MCF 10A (cell line): ENCODE measurements around the gene VWA3A. TPM values are rescaled to one million over a fixed set of nuclear protein-coding genes. Genes with fewer than 3 reads are reported as not detected.
A peak's percentile ranks its signal among the peaks of the same experiment; 100 is the strongest.

ENCODE experiments used
- BruUV-seq: library from RNA; stranded (reverse); fragments of 400-500 nt; replicated peaks from 2 replicates; lab custom pipeline; 2021; lab: Mats Ljungman, UMichigan
- CTCF ChIA-PET: fragments of 300-600 bp; sonication (Branson Sonifier 250); formaldehyde crosslinking; extraction: SDS; loops from one replicate; lab custom pipeline; 2021; ENCODE audit warnings: antibody characterized with exemption, inconsistent platforms; lab: Yijun Ruan, JAX
- POLR2A ChIA-PET: fragments of 300-600, 350-650 bp; sonication (Branson Sonifier 250); formaldehyde crosslinking; extraction: SDS; loops from one replicate; lab custom pipeline; 2020; ENCODE audit warnings: antibody characterized with exemption, inconsistent platforms; lab: Yijun Ruan, JAX
- DNase-seq: peaks from one replicate; pipeline ENCODE4 v3.0.0-alpha.2; 2018; ENCODE audit not compliant: unreplicated experiment
- H3K27ac Mint-ChIP-seq: one replicate; pipeline ENCODE4 v1.8.0; 2022; ENCODE audit warnings: mild to moderate bottlenecking, low read depth, mixed read lengths; ENCODE audit not compliant: unreplicated experiment
- H3K27me3 Mint-ChIP-seq: one replicate; pipeline ENCODE4 v1.8.0; 2022; ENCODE audit warnings: mixed read lengths; ENCODE audit not compliant: insufficient read depth, unreplicated experiment
- H3K36me3 Mint-ChIP-seq: one replicate; pipeline ENCODE4 v1.8.0; 2022; ENCODE audit warnings: mild to moderate bottlenecking, moderate library complexity, mixed read lengths; ENCODE audit not compliant: insufficient read depth, unreplicated experiment
- H3K4me1 Mint-ChIP-seq: one replicate; pipeline ENCODE4 v1.8.0; 2022; ENCODE audit warnings: mixed read lengths; ENCODE audit not compliant: insufficient read depth, unreplicated experiment
- H3K4me3 Mint-ChIP-seq: one replicate; pipeline ENCODE4 v1.8.0; 2022; ENCODE audit warnings: mild to moderate bottlenecking, moderate library complexity, mixed read lengths; ENCODE audit not compliant: unreplicated experiment
- H3K9me3 Mint-ChIP-seq: one replicate; pipeline ENCODE4 v1.8.0; 2022; ENCODE audit warnings: mixed read lengths; ENCODE audit not compliant: unreplicated experiment
- intact Hi-C: fragments of 100-400 bp; cut with micrococcal nuclease; formaldehyde crosslinking; loops from 2 replicates; pipeline ENCODE4 v1.14.1; 2022
- total RNA-seq: library from RNA; stranded (reverse); gene quantifications from 2 replicates; pipeline ENCODE4 v1.2.3, GENCODE V29; 2022
- TF ChIP-seq, protein P1 (sequence below): fragments of 200-600 bp; IDR thresholded peaks from one replicate; pipeline ENCODE4 v1.8.0; 2022; ENCODE audit warnings: antibody characterized with exemption, mild to moderate bottlenecking; ENCODE audit not compliant: unreplicated experiment

VWA3A gene
- total RNA-seq, 1 experiment from 2014 or later: not detected

DNA sequence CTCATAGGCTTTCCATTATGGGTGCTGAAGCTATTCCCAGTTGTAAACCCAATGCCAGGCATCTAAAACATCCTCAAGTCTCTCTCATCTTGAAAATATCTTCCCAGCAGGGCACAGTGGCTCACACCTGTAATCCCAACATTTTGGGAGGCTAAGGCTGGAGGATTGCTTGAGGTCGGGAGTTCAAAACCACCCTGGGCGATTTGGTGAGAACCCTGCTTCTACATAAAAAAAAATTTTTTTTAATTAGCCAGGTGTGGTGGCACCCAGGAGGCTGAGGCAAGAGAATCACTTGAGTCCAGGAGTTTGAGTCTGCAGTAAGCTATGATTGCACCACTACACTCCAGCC, 100.7 kb downstream of the VWA3A start:
- no TSS peak for BruUV-seq
- intact Hi-C loops: no loop called here
- Mint-ChIP-seq H3K36me3 (peaks cover 19% of the 10 kb centered on the region), H3K4me3 (no peak overlapping the region), H3K4me1 (peaks cover 33% of the 10 kb centered on the region), H3K27me3 (no peaks in the 10 kb centered on the region), H3K9me3 (no peaks in the 10 kb centered on the region), H3K27ac (no peak overlapping the region)
- ChIA-PET CTCF (interaction anchor here (1.5 to 8.7 kb wide), 3 partner anchors 9 to 106 kb away, joined by 5 to 64 read pairs (median 5); partner anchors contain the start of gene POLR3E), POLR2A (interaction anchor here (2.5 to 5.7 kb wide), 5 partner anchors 7 to 185 kb away, joined by 17 to 82 read pairs (median 50); partner anchors contain the start of genes EEF2K, MOSMO and POLR3E)
- DNase-seq: no peak
- TF ChIP-seq, protein P1, sequence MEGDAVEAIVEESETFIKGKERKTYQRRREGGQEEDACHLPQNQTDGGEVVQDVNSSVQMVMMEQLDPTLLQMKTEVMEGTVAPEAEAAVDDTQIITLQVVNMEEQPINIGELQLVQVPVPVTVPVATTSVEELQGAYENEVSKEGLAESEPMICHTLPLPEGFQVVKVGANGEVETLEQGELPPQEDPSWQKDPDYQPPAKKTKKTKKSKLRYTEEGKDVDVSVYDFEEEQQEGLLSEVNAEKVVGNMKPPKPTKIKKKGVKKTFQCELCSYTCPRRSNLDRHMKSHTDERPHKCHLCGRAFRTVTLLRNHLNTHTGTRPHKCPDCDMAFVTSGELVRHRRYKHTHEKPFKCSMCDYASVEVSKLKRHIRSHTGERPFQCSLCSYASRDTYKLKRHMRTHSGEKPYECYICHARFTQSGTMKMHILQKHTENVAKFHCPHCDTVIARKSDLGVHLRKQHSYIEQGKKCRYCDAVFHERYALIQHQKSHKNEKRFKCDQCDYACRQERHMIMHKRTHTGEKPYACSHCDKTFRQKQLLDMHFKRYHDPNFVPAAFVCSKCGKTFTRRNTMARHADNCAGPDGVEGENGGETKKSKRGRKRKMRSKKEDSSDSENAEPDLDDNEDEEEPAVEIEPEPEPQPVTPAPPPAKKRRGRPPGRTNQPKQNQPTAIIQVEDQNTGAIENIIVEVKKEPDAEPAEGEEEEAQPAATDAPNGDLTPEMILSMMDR: no peak

DNA sequence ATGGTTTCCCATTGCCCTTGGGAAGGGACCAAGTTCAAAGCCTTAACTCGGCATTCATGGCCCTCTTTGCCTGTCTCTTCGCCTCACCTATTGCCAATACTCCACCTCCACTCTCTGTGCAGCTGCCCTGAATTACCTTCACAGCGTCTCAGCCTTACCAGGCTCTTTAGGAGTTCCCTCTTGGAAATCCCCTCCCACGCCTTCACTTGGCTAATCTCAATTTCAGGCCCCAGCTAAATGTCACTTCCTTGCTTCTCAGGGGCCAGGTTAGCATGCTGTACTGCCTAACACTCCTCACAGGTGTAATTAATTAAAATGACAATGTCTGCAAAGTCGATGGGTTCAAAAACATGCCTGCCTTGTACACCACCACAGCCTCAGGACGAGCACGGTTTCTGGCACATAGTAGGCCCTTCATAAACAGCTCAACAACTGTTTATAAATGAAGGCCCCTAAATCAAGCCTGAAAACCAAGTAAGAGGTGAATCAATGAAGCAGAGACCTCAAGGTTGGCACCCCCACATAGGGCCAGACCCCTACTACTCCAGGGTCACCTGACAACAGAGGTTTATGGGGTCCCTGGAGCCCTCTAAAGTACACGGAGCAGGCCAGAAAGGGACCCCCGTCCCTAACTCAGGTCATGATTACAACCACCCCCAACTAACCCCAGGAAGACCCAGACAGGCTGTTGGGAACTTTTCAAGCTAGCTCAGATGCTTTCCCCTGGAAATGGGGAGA, 102.5 kb downstream of the VWA3A start:
- Mint-ChIP-seq H3K27ac (peak overlapping the region; percentile 40), H3K9me3 (no peaks in the 10 kb centered on the region), H3K4me3 (peak overlapping the region; percentile 74), H3K27me3 (no peaks in the 10 kb centered on the region), H3K36me3 (peaks cover 19% of the 10 kb centered on the region), H3K4me1 (peaks cover 34% of the 10 kb centered on the region)
- no TSS peak for BruUV-seq
- POLR2A ChIA-PET: interaction anchor here (0.6 to 3.1 kb wide), 5 partner anchors 9 to 1310 kb away, joined by 3 to 20 read pairs (median 4); partner anchors contain the start of gene POLR3E
- intact Hi-C loops: no loop called here
- CTCF ChIA-PET: interaction anchor here (0.6 to 8.7 kb wide), 15 partner anchors 9 to 537 kb away, joined by 3 to 64 read pairs (median 3); partner anchors contain the start of genes POLR3E and UQCRC2
- DNase-seq: no peak
- TF ChIP-seq, protein P1: no peak

DNA sequence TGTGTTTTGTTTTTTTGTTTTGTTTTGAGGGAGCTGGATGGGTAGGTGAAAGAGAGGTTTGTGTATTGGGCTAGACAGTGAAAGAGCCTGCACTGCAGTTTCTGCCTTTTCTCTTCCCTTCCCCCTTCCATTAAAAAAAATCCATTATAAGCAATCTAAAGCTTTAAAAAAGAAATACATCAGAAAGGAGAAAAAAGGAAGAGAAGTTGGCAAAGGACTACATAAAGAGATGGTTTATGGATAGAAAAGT, 103.0 kb downstream of the VWA3A start:
- ChIA-PET POLR2A (interaction anchor here (0.6 to 3.1 kb wide), 5 partner anchors 9 to 102 kb away, joined by 3 to 20 read pairs (median 4); partner anchors contain the start of gene POLR3E), CTCF (interaction anchor here (0.6 to 8.7 kb wide), 13 partner anchors 9 to 538 kb away, joined by 3 to 64 read pairs (median 3); partner anchors contain the start of gene POLR3E)

More for the DNA sequence above, 103.0 kb downstream of the VWA3A start:
- Mint-ChIP-seq H3K27me3 (no peaks in the 10 kb centered on the region), H3K36me3 (peaks cover 15% of the 10 kb centered on the region), H3K4me3 (peak overlapping the region; percentile 74), H3K27ac (peak overlapping the region; percentile 40), H3K9me3 (no peaks in the 10 kb centered on the region), H3K4me1 (peaks cover 34% of the 10 kb centered on the region)
- TF ChIP-seq, protein P1: no peak
- no peak for DNase-seq
- intact Hi-C loops: no loop called here
- BruUV-seq: no TSS peak
